ENCODE measurements around the gene SF1. TPM values are rescaled to one million over a fixed set of nuclear protein-coding genes. Genes with fewer than 3 reads are reported as not detected.

SF1 gene
- total RNA-seq, 1 experiment from 2014 or later: 170 TPM

GRCh38 chr11:64755681-64756361 lies 22.5 kb downstream of the SF1 start:
- Histone ChIP-seq H3K9me3 (replicated peaks) (no peaks in the 10 kb centered on the region), H3K4me1 (replicated peaks) (0 out of 2 replicates have a peak, but pooled peaks cover 9% of the 10 kb centered on the region), H3K27ac (no peak overlapping the region), H3K36me3 (peaks cover 13% of the 10 kb centered on the region), H3K27me3 (replicated peaks) (no peaks in the 10 kb centered on the region), H3K4me3 (no peak overlapping the region)
- DNase-seq (ENCODE audit: low read depth in 1 of 2, low spot score in 2 of 2): no peak

DNA sequence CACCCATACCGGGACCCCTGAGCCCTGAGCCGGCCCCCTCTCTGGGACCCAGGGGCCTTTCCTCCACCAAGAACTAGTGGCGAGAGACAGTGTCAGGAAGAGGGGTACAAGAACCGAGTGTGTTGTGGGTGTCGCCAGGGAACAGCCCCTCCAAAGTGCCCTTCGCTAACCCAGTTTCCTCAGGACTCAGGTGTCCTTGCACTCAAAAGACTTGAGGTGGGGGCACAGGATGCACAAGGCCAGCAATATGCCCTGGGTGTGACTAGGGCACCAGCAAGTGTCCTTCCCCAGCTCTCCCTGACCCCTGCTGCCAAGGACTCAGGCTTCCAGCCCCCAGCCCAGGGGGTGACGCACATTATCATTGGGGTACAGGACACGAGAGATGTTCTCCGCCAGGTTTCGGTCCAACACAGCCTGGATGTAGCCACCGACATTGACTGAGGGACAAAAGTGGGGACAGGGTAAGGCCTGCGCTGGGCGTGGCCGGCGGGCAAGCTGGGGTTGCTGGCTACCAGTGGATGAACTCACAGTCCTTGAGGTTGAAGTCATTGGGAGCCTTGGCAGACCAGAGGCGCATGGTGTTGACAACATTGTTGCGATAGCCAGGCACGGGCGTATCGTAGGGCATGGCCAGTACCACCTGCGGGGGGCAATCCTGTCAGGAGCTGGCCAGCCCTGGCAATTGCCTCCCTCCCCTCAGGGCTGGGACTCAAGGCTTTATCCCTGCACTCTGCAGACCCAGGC lies 23.3 kb downstream of the SF1 start:
- no peak for DNase-seq (ENCODE audit: low read depth in 1 of 2, low spot score in 2 of 2)
- no peak overlapping the region for H3K4me3 ChIP-seq
- H3K36me3 ChIP-seq: peaks cover 6% of the 10 kb centered on the region
- 0 out of 2 replicates have a peak, but pooled peaks cover 9% of the 10 kb centered on the region for H3K4me1 ChIP-seq (replicated peaks)
- no peaks in the 10 kb centered on the region for H3K27me3 ChIP-seq (replicated peaks)
- no peaks in the 10 kb centered on the region for H3K9me3 ChIP-seq (replicated peaks)
- no peak overlapping the region for H3K27ac ChIP-seq

DNA sequence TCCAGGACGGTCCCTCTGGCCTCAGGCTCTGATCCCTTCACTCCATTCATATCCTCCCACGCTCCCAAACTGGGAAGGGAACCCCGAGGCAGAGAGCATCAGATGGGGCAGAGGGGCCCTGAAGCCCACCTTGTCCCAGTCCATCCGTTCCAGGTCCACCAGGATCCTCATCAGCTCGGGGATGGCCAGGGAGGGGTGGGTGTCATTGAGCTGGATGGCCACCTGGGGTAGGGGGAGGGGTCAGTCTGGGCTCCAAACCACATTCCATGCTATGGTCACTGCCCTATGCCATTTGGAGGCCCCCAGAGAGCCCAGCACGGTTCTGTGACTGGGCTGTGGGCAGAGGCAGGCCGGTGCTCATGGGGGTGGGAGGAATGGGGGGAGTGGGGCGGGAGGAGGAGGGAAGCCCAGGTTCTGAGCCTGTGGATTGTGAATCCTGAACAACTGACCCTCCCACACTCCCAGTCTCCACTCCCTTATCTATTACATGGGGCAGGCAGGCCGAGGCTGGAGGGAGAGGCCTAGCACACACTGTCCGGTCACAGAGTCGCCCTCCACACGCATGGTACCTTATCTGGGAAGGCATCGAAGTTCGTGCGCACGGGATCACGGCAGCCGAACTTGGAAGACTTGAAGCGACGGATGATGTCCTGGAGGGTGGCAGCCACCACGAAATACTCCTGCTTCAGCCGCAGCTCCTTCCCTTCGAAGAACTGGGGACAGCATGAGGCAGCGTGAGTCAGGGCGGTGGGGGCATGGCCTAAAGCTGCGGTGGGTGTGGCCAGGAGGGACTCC lies 24.0 kb downstream of the SF1 start:
- Histone ChIP-seq H3K27me3 (replicated peaks) (no peaks in the 10 kb centered on the region), H3K36me3 (peaks cover 3% of the 10 kb centered on the region; the same call in 1 of the 2 replicates), H3K9me3 (replicated peaks) (no peaks in the 10 kb centered on the region), H3K4me3 (no peak overlapping the region), H3K4me1 (replicated peaks) (0 out of 2 replicates have a peak, but pooled peaks cover 9% of the 10 kb centered on the region), H3K27ac (no peak overlapping the region)
- no peak for DNase-seq (ENCODE audit: low read depth in 1 of 2, low spot score in 2 of 2)

- H3K27me3 ChIP-seq (replicated peaks): no peaks in the 10 kb centered on the region
- peaks cover 3% of the 10 kb centered on the region; the same call in 1 of the 2 replicates for H3K36me3 ChIP-seq
- 0 out of 2 replicates have a peak, but pooled peaks cover 9% of the 10 kb centered on the region for H3K4me1 ChIP-seq (replicated peaks)
- no peak for DNase-seq (ENCODE audit: low read depth in 1 of 2, low spot score in 2 of 2)
- H3K4me3 ChIP-seq: no peak overlapping the region
- no peak overlapping the region for H3K27ac ChIP-seq
- no peaks in the 10 kb centered on the region for H3K9me3 ChIP-seq (replicated peaks)
Observed at GRCh38 chr11:64753380-64754123, 24.8 kb downstream of the SF1 start.

DNA sequence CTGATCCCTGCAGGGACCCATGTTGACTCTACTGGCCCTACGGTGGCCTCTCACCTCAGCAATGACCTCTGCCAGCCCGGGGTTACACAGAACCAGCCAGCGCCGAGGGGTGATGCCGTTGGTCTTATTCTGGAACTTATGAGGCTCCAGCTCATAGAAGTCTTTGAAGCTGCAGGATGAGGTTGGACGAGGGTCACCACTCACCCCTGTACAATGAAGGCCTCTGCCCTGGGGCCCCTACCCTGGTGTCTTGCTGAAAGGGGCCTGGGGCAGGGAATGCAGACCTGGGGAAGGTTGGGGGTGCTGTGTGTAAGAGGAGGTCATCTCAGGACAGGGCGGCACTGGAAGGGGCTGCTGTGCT lies 25.3 kb downstream of the SF1 start:
- no peaks in the 10 kb centered on the region for H3K27me3 ChIP-seq (replicated peaks)
- H3K9me3 ChIP-seq (replicated peaks): no peaks in the 10 kb centered on the region
- H3K4me3 ChIP-seq: no peak overlapping the region
- no peak overlapping the region for H3K27ac ChIP-seq
- H3K4me1 ChIP-seq (replicated peaks): 0 out of 2 replicates have a peak, but pooled peaks cover 9% of the 10 kb centered on the region
- no peak for DNase-seq (ENCODE audit: low read depth in 1 of 2, low spot score in 2 of 2)
- H3K36me3 ChIP-seq: peaks cover 3% of the 10 kb centered on the region; the same call in 1 of the 2 replicates

DNA sequence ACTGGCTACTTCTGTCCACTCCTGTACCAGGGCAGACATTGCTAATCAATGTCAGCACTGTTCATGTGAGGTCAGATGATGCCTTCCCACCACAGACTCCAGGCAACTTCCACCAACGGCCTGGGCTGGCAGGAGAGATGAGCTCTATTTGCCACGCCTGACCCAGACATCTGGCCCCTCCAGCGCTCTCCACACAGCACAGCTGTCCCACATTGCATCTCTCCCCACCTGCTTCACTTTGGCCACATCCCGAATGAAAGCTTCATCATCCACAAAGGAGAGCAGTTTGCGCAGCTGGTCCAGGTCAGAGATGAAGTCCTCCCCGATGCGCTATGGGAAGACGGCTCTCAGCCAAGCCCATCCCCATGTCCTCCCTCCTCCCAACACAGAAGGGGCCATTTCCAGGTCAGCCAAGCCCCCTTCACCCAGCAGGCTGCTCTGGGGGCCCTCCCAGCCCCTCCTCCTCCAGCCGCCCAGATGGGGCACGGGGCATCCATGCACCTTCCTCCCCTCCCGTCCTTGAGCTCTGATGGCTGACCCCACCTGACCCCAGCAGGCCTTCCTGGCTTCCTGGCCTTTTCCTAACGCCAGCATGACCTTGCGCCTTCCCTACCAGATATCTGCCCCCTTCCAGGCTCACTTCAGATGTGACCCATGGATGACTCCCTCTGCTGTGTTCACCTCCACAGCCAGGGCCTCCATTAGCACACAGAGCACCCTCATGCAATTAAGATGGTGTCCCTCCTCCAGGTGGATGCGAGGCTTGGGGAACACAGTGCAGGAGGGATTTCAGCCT lies 26.0 kb downstream of the SF1 start:
- Histone ChIP-seq H3K27me3 (replicated peaks) (no peaks in the 10 kb centered on the region), H3K36me3 (peaks cover 3% of the 10 kb centered on the region; the same call in 1 of the 2 replicates), H3K4me3 (no peak overlapping the region), H3K9me3 (replicated peaks) (no peaks in the 10 kb centered on the region), H3K4me1 (replicated peaks) (0 out of 2 replicates have a peak, but pooled peaks cover 9% of the 10 kb centered on the region), H3K27ac (no peak overlapping the region)
- DNase-seq (ENCODE audit: low read depth in 1 of 2, low spot score in 2 of 2): no peak

GRCh38 chr11:64751580-64751979 lies 26.8 kb downstream of the SF1 start:
- 0 out of 2 replicates have a peak, but pooled peaks cover 3% of the 10 kb centered on the region for H3K36me3 ChIP-seq
- 0 out of 2 replicates have a peak, but pooled peaks cover 9% of the 10 kb centered on the region for H3K4me1 ChIP-seq (replicated peaks)
- H3K4me3 ChIP-seq: no peak overlapping the region
- H3K9me3 ChIP-seq (replicated peaks): no peaks in the 10 kb centered on the region
- DNase-seq (ENCODE audit: low read depth in 1 of 2, low spot score in 2 of 2): no peak
- H3K27ac ChIP-seq: no peak overlapping the region
- peaks cover 1% of the 10 kb centered on the region; the same call in 1 of the 2 replicates for H3K27me3 ChIP-seq (replicated peaks)

DNA sequence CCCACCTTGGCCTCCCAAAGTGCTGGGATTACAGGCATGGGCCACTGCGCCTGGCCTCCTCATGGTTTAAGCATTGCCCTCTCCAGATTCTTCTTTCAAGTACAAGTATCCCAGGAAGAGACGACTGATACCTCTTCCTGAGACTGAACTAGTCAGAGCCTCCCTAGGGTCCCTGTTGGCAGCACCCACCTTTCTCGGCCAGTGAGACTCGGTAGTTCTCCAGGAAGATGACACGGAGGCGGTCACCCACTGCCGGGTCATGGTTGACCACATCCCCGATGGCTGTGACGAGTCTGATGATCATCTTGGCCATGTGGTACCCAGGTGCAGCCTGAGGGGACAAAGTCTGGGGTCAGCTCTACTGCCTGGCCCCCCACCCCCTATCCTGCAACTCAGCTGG lies 27.2 kb downstream of the SF1 start:
- no peak overlapping the region for H3K4me3 ChIP-seq
- H3K9me3 ChIP-seq (replicated peaks): no peaks in the 10 kb centered on the region
- DNase-seq (ENCODE audit: low read depth in 1 of 2, low spot score in 2 of 2): no peak
- H3K36me3 ChIP-seq: 0 out of 2 replicates have a peak, but pooled peaks cover 3% of the 10 kb centered on the region
- H3K4me1 ChIP-seq (replicated peaks): 0 out of 2 replicates have a peak, but pooled peaks cover 5% of the 10 kb centered on the region
- peaks cover 6% of the 10 kb centered on the region for H3K27me3 ChIP-seq (replicated peaks)
- H3K27ac ChIP-seq: no peak overlapping the region

DNA sequence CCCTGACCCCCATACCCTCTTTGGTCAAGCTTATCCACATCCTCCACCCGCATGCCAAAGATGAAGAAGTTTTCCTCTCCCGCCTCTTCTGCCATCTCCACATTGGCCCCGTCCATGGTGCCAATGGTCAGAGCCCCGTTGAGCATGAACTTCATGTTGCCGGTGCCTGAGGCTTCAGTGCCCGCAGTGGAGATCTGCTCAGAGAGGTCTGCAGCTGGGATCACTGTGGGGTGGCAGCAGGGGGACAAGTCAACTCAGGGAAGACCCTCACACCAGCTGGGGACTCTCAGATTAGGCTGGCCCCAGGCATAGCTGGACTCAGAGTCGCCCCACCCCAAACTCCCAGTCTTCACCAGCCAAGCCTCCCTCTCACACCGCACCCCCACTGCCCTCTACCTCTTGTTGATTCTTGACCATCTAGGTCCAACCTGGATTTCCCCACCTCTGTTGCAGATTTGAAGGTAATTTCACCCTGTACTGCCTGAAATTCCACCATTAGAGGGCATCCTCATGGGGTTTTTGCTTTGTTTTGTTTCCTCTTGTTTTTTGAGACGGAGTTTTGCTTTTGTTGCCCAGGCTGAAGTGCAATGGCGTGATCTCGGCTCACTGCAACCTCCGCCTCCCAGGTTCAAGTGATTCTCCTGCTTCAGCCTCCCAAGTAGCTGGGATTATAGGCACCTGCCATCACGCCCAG lies 27.8 kb downstream of the SF1 start:
- no peak for DNase-seq (ENCODE audit: low read depth in 1 of 2, low spot score in 2 of 2)
- Histone ChIP-seq H3K27ac (no peak overlapping the region), H3K4me3 (no peak overlapping the region), H3K9me3 (replicated peaks) (no peaks in the 10 kb centered on the region), H3K4me1 (replicated peaks) (peaks cover 4% of the 10 kb centered on the region), H3K27me3 (replicated peaks) (peaks cover 12% of the 10 kb centered on the region), H3K36me3 (0 out of 2 replicates have a peak, but pooled peaks cover 3% of the 10 kb centered on the region)

- no peak overlapping the region for H3K27ac ChIP-seq
- DNase-seq (ENCODE audit: low read depth in 1 of 2, low spot score in 2 of 2): no peak
Observed at GRCh38 chr11:64747961-64748665, 30.2 kb downstream of the SF1 start.

DNA sequence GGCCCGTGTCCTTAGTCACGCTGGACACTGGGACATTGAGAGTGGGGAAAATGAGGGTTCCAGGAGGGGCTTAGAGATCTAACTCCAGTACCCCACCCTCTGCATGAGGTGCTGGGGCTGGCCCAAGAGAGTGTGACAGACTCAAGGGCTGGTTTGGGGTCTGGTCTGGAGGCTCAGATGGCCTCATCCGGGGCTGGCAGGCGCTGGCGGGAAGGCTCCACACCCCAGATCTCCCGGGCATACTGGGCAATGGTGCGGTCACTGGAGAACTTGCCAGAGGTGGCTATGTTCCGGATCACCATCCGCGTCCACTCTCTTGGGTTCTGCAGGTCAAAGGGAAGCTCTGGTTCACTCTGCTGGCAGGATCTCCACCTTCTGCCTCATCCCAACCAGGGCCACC lies 31.9 kb downstream of the SF1 start:
- Histone ChIP-seq H3K9me3 (replicated peaks) (peaks cover 5% of the 10 kb centered on the region; the same call in 1 of the 2 replicates), H3K27me3 (replicated peaks) (peaks cover 46% of the 10 kb centered on the region), H3K27ac (no peak overlapping the region), H3K4me1 (replicated peaks) (peaks cover 32% of the 10 kb centered on the region), H3K4me3 (no peak overlapping the region), H3K36me3 (0 out of 2 replicates have a peak, but pooled peaks cover 1% of the 10 kb centered on the region)
- DNase-seq (ENCODE audit: low read depth in 1 of 2, low spot score in 2 of 2): no peak

More at GRCh38 chr11:64747961-64748665, 30.2 kb downstream of the SF1 start:
- H3K9me3 ChIP-seq (replicated peaks): peaks cover 5% of the 10 kb centered on the region; the same call in 1 of the 2 replicates
- H3K27me3 ChIP-seq (replicated peaks): peaks cover 33% of the 10 kb centered on the region
- H3K4me3 ChIP-seq: no peak overlapping the region
- H3K36me3 ChIP-seq: 0 out of 2 replicates have a peak, but pooled peaks cover 3% of the 10 kb centered on the region
- peaks cover 25% of the 10 kb centered on the region for H3K4me1 ChIP-seq (replicated peaks)
